GM12892 (cell line): ENCODE measurements around the gene C12orf75. TPM values are rescaled to one million over a fixed set of nuclear protein-coding genes. Genes with fewer than 3 reads are reported as not detected.

ENCODE experiments used
- DNase-seq: peaks from one replicate; pipeline ENCODE4 v3.0.0; 2011; ENCODE audit not compliant: insufficient read length
- FAIRE-seq: peaks from 2 replicates; lab custom pipeline; 2011; peaks lifted over from hg19 to GRCh38; lab: Jason Lieb, UNC
- POLR2A ChIP-seq: IDR thresholded peaks from 2 replicates; pipeline ENCODE4 v1.6.1; 2011; ENCODE audit warnings: low read depth, low read length, control low read depth
- POLR2AphosphoS5 ChIP-seq: IDR thresholded peaks from 2 replicates; pipeline ENCODE4 v1.6.1; 2011; ENCODE audit warnings: low read depth, low read length, control low read depth
- TAF1 ChIP-seq: IDR thresholded peaks from 2 replicates; pipeline ENCODE4 v1.6.1; 2011; ENCODE audit warnings: low read depth, mild to moderate bottlenecking, control low read depth, low read length, borderline replicate concordance
- polyA plus RNA-seq: library from polyadenylated mRNA; unstranded; fragments of >200 nt; gene quantifications from one replicate; pipeline ENCODE4 v1.2.1, GENCODE V29; 2012; ENCODE audit warnings: missing spikeins, inconsistent platforms; ENCODE audit not compliant: missing spikeins

Gene C12orf75
- polyA plus RNA-seq, result 131 TPM

DNA sequence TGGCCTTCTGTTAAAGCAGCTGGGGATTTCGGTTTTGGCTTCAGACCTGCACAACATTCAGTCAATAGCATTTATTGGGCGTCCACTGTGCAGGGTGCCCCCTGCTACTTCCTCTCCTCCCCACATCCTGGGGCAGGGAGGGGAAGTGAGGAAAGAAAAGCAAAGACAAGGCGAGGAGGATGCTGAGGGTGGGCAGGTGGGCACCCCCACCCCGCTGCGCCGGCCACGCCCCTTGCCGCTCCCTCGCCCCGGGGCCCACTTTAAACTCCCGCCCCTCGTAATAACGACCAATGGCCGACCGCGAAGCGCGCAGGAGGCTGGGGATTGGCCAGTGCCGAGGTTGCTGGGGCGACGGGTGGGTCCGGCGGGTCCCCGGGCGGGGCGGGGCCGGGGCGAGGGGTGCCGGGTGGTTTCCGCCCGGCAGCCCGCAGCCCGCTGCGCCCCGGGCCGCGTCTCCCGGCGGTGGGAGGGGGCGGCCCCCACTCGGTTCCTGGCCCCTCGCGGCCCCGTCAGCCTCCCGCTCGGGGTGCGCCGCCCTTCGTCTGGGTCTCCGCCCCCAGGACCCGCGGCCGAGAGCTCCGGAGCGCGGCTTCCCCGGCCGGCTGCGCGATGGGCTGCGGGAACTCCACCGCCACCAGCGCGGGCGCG, at the start of gene C12orf75:
Gene C12orf75, plus strand, starts transcription at position 409 of the 648 bp plus-strand sequence. Its CDS starts 201 bp downstream, at position 610.
- no peak for TF ChIP-seq TAF1
- TF ChIP-seq POLR2A, result peak; percentile 50; the same call in 1 of the 2 replicates
- no peak for TF ChIP-seq POLR2AphosphoS5
- FAIRE-seq (peak; percentile 89), DNase-seq (peak; percentile 82)

DNA sequence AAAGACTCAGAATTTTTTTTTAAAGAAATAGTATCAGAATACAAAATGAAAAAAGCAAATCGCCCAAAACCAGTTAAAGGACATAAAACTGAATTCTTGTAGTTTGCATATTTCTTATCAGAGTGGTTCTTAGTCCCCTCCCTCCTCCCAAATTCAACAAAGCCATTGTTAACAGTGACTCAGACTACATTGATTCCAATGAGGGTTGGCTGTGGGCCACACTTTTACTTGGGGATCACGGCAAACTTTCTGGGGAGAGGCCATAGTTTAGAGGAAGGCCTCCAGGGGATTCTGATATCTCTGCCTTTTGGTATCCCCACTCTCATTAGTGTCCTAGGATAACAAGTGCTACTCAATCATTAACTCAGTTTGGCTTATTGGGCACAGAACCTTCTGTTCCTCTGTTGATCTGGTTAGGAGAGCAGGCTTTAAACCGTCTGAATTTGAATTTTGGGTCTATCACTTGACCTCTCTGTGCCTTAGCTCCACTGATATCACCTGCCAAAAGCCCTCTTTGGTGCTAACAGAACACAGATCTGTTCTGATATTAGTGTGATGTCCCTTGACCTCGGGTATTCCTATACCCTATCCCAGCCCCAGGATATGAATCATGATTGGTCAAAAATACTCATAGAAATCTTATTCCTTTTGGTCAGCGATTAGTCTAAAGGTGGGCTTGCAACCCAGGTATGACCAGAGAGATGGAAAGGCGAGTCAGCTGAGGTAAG, 49.4 kb upstream of the C12orf75 start:
- DNase-seq (no peak), FAIRE-seq (no peak)
- no peak for TF ChIP-seq POLR2AphosphoS5
- TF ChIP-seq POLR2A, result no peak
- TF ChIP-seq TAF1, result no peak

DNA sequence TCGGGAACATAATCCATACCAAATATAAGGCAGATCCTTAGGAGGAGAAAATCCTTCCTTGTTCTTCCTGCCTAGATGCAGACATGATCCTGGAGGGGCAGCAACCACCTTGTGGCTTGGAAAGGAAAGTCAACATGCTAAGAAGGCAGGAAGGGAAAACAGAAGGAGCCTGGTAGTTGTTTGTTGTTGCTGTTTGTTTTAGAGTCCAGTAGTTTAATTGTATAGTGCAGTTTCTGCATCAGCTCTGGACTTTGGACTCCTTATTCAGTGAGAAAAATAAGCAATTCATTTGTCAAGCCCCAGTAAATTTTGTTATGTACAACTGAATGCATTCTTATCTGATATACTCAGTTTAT, 48.8 kb upstream of the C12orf75 start:
- DNase-seq, result no peak
- no peak for TF ChIP-seq POLR2AphosphoS5
- TF ChIP-seq POLR2A, result no peak
- no peak for TF ChIP-seq TAF1
- no peak for FAIRE-seq

DNA sequence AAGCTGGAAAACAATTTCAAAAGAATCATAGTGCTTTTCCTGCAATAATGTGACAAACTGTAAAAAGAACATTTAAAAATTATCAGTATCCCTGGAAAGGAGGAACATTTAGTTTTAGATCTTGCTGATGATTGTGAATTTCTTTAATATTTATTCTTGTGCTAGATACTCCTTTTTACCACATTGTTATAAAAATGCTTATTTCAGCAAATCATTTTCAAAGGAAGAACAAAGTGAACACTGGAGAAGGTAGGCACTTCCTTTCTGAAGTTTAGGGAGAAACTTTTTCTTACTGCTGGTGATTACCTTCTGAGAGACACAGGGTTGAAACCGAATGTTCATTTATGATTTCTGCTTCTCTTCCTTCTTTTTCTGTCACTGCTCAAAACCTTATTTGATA, 45.1 kb upstream of the C12orf75 start:
- DNase-seq (no peak), FAIRE-seq (no peak)
- TF ChIP-seq TAF1, result no peak
- no peak for TF ChIP-seq POLR2AphosphoS5
- TF ChIP-seq POLR2A, result no peak

DNA sequence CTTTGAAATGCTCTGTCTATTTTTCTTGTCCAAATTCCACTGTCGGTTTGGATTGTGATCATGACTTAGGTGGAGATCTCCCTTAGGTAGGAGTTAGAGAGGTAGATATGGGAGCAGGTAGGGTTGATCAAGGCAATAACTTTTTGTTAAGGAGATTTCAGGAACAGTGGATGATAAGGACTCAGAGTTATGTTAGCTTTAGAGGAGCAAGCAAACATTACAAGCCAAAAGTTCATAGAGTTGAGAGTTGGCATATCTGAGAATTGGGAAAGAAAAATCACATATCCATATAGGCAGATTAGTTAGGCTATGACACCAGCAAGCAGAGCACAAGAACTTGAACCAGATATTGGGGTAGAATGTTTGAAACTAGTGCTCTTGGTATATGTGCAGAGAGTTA, 43.1 kb upstream of the C12orf75 start:
- no peak for TF ChIP-seq POLR2A
- TF ChIP-seq TAF1, result no peak
- no peak for TF ChIP-seq POLR2AphosphoS5
- FAIRE-seq (peak; percentile 21), DNase-seq (no peak)

DNA sequence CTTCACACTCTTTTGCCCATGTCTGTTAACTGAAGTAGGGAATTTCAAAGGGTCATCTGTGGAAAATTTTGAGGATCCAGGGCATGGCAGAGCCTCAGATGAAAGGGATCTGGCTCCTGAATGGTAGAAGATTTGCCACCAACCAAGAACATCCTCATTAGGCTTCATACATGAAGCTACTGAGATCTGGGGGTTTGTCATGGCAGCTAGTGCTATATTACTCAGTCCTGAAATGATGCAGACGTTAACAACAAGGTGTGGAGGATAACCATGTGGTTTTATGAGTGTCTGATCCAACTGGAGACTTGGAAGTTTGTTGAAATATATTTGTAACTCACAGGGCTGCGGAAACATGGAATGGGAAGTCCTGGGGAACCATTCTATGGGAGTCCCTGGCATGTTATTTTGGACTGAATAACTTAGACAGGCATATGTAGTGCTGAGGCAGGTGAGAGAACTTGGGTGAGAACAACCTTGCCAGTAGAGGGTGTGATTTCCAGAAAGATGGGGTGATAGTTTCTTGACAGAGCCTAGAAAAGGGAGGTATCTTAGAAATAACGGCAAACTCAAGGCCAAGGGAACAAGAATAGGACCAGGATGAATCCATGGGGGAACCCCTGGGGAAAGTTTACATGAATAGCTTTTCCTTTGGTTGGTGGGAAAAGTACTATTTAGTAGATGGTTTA, 42.0 kb upstream of the C12orf75 start:
- DNase-seq (no peak), FAIRE-seq (no peak)
- TF ChIP-seq POLR2AphosphoS5, result no peak
- TF ChIP-seq POLR2A, result no peak
- no peak for TF ChIP-seq TAF1

DNA sequence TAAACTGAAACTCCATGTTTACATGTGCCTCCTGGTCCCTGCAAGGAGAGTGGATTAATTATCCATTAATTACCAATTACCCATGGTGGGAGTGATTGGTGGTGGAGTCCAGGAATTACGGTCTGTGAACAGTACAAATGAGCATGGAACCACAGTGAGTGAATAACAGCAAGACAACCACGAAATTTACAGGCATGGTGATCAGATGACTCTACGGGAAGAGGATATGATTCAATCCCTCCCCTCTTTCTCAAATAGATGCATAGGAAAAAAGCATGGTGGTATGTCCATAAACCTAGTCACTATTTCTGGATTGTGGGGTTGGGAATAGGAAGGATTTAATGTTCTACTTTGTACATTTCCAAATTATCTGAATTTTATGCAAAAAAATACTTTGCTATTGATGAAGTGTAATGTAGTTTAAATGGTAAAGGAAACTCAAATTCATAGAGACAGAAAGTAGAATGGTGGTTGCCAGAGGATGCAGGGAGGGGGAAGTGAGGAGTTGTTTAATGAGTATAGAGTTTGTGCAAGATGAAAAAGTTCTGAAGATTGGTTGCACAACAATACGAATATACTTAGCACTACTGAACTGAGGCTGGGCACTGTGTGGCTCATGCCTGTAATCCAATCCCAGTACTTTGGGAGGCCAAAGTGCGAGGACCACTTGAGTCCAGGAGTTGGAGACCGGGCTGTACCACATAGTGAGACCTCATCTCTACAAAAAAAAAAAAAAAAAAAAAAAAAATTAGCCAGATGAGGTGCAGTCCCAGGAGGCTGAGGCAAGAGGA, 41.2 kb upstream of the C12orf75 start:
- TF ChIP-seq POLR2A, result no peak
- DNase-seq (no peak), FAIRE-seq (peak; percentile 38)

DNA sequence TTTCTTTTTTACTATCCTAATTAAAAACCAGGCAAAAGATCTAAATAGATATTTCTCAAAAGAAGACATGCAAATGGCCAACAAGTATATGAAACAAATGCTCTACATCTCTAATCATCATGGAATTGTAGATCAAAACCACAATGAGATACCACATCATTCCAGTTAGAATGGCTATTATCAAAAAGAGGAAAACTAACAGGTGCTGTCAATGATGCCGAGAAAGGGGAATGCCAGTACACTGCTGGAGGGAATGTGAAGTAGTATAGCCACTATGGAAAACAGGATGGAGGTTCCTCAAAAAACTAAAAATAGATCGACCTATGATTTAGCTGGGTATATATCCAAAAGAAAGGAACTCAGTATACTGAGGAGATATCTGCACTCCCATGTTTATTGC, 39.0 kb upstream of the C12orf75 start:
- no peak for DNase-seq
- FAIRE-seq, result no peak
- TF ChIP-seq POLR2A (no peak), TAF1 (no peak), POLR2AphosphoS5 (no peak)

DNA sequence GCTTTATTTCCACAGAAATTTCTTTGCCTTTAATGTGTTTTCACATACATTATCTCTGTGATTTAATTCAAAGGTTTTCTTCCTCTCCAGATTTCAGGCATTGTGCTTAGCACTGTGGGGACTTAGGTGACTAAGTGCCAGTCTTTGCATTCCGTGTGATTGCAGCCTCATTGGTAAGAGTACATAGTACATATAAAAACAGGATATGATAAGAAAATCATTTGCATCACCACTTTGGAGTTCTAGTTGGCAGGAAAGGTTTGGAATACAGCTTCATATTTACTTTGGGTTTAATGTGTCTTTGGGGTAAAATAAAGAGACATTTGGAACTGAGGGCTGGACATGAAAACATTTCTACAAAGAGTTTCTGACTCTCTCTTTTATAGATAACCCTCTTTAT, 37.8 kb upstream of the C12orf75 start:
- TF ChIP-seq TAF1, result no peak
- no peak for TF ChIP-seq POLR2A
- no peak for TF ChIP-seq POLR2AphosphoS5
- no peak for FAIRE-seq
- DNase-seq, result no peak

DNA sequence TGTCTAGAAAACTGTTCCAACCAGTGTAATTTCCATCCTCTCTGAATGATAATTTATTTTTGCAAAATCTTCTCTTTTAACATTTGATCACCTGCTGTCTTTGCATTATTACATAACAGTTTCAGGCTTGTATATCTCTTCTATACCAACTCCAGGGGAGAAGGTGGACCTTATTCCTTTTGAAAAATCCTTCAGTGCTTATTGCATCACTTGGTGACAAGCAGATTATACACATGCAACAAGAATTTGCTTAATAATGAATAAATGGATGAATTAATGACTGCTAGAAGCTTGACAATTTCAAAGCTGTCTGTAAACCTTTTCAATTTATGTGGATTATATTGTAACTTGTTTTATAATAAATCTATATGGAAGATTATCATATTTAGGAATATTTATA, 37.3 kb upstream of the C12orf75 start:
- FAIRE-seq, result no peak
- no peak for DNase-seq
- TF ChIP-seq POLR2AphosphoS5 (no peak), TAF1 (no peak), POLR2A (no peak)

DNA sequence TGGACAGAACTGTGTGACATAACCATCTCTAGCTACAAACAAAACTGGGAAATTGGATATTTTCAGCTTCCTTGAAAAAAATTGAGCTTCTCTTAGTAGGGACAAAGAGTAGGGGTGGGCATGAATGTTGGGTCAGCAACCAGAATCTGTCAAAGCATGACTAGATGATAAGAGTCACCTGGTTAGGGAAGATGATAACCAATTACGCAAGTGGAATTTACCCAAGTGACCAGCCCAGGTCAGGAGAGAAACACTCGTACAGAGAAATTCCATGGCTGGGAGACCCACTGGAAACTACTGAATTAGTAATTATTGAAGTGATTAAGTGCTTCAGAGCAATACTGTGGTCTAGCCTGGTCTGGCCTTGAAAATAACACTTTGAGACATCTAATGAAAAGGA, 36.3 kb upstream of the C12orf75 start:
- FAIRE-seq, result no peak
- TF ChIP-seq TAF1 (no peak), POLR2A (no peak), POLR2AphosphoS5 (no peak)
- no peak for DNase-seq

DNA sequence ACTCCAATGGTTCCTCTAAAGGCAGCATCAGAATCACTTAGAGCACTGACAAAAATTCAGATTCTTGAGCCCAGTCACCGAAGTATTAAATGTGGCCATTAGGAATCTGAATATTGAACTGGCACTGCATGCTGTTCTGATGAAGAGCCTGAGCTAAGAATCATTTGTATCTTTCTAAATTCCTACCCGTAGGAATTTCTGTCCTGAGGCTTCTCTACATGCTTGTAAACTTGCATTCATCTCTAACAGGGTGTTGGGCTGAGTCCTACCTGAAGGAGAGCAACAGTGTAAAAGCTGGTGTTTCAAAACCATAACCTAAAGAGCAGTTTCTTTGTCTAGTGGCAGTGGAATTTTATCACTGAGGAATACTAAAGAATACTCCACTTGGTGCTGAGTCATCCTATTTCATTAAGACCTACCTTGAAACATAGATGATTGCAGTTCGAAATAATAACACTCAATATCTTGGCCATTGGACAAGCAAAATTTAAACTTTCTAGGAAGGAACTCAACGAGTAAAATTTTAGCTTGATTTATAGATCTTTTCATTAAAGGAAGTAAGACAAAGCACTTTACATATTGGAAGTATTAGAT, 35.5 kb upstream of the C12orf75 start:
- DNase-seq, result no peak
- peak; percentile 38 for FAIRE-seq
- TF ChIP-seq POLR2A, result no peak
